ENCODE data around the gene CLIC3. TPM values are rescaled to one million over a fixed set of nuclear protein-coding genes. Genes with fewer than 3 reads are reported as not detected.

Gene CLIC3
- total RNA-seq, 1 experiment from 2014 or later: 6.2 TPM

GRCh38 chr9:136957461-136957860 is 38.9 kb downstream of the CLIC3 start:
- ChIA-PET CTCF (no interaction called here), POLR2A (no interaction called here)
- DNase-seq (ENCODE audit: low read depth, low spot score): no peak
- Histone ChIP-seq H3K27me3 (ENCODE audit: control insufficient read depth, insufficient read depth, low read length) (no peaks in the 10 kb centered on the region), H3K4me3 (ENCODE audit: low read depth in 2 of 2, low read length in 2 of 2) (no peak overlapping the region), H3K27ac (ENCODE audit: low read length) (no peak overlapping the region), H3K36me3 (ENCODE audit: control insufficient read depth, insufficient read depth, low read length) (no peaks in the 10 kb centered on the region), H3K9me3 (ENCODE audit: control insufficient read depth, insufficient read depth, low read depth, low read length) (no peaks in the 10 kb centered on the region), H3K4me1 (ENCODE audit: control insufficient read depth, insufficient read depth, low read length) (no peaks in the 10 kb centered on the region)
- TF ChIP-seq POLR2AphosphoS5 (IDR thresholded peaks at IDR 0.05; ENCODE audit: low read depth, low read length) (no peak), TCF7L2 (IDR thresholded peaks at IDR 0.05; ENCODE audit: low read depth, low read length) (no peak), REST (IDR thresholded peaks at IDR 0.05; ENCODE audit: insufficient read depth in 1 of 2, low read depth in 2 of 2, low read length in 1 of 2) (no peak), SIN3A (IDR thresholded peaks at IDR 0.05; ENCODE audit: borderline replicate concordance, insufficient read depth, low read depth, low read length) (no peak), CTCF (IDR thresholded peaks at IDR 0.05) (no peak)
- in situ Hi-C loops (cut with HindIII; ENCODE audit: low pct_unique_long_range_greater_than_20kb, low sequenced_read_pairs) (no loop called here), intact Hi-C loops (cut with micrococcal nuclease; ENCODE audit: unreplicated experiment) (no loop called here)
- BruUV-seq (replicated peaks): no TSS peak
- ATAC-seq: no peak

DNA sequence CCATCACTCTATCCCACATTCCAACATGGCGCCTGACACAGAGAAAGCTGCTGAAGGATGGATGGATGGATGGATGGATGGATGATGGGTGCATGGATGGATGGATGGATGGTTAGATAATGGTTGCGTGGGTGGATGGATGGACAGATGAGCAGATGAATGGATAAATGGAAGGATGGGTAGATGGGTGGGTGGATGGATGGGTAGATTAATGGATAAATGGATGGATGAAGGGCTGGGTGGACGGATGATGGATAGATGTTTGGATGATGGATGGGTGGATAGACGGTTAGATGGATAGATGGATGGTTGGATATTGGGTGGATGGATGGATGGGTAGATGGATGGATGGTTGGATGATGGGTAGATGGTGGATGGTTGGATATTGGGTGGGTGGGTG is 39.8 kb downstream of the CLIC3 start:
- H3K36me3 ChIP-seq (ENCODE audit: control insufficient read depth, insufficient read depth, low read length): no peaks in the 10 kb centered on the region
- no peaks in the 10 kb centered on the region for H3K27me3 ChIP-seq (ENCODE audit: control insufficient read depth, insufficient read depth, low read length)
- ChIA-PET CTCF (no interaction called here), POLR2A (no interaction called here)
- no peaks in the 10 kb centered on the region for H3K9me3 ChIP-seq (ENCODE audit: control insufficient read depth, insufficient read depth, low read depth, low read length)
- BruUV-seq (replicated peaks): no TSS peak
- TF ChIP-seq POLR2AphosphoS5 (IDR thresholded peaks at IDR 0.05; ENCODE audit: low read depth, low read length) (no peak), REST (IDR thresholded peaks at IDR 0.05; ENCODE audit: insufficient read depth in 1 of 2, low read depth in 2 of 2, low read length in 1 of 2) (no peak), TCF7L2 (IDR thresholded peaks at IDR 0.05; ENCODE audit: low read depth, low read length) (no peak), CTCF (IDR thresholded peaks at IDR 0.05) (no peak), SIN3A (IDR thresholded peaks at IDR 0.05; ENCODE audit: borderline replicate concordance, insufficient read depth, low read depth, low read length) (no peak)
- H3K27ac ChIP-seq (ENCODE audit: low read length): no peak overlapping the region
- DNase-seq (ENCODE audit: low read depth, low spot score): no peak
- no peaks in the 10 kb centered on the region for H3K4me1 ChIP-seq (ENCODE audit: control insufficient read depth, insufficient read depth, low read length)
- intact Hi-C loops (cut with micrococcal nuclease; ENCODE audit: unreplicated experiment) (no loop called here), in situ Hi-C loops (cut with HindIII; ENCODE audit: low pct_unique_long_range_greater_than_20kb, low sequenced_read_pairs) (no loop called here)
- ATAC-seq: no peak
- H3K4me3 ChIP-seq (ENCODE audit: low read depth in 2 of 2, low read length in 2 of 2): no peak overlapping the region
